HG03571 (cell line): Measurements from ENCODE around the gene ISM1.

ENCODE experiments used
- ATAC-seq: cut with Tn5 transposase; IDR thresholded peaks from one replicate; pipeline ENCODE4 v1.9.1; 2021; ENCODE audit not compliant: unreplicated experiment

The ISM1 gene

DNA sequence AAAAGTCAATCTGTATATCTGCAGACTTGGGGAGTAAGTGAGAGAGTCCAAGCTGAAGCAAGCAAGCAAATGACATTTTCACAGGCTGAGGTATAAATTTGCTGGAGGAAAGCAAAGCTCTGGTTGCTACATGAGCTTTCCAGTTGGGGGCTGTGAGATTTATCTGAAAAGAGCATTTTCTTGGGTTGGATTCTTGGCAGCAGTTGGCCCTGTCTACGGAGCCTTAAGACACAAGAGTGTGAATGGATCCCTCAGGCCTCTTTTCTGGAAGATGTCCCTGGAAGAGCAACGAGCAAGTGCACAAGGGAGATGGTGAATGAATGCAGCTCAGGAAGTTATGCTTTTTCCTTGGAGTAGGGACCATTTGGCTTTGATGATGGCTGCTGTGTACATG, 30.8 kb downstream of the ISM1 start:
- ATAC-seq, result no peak

DNA sequence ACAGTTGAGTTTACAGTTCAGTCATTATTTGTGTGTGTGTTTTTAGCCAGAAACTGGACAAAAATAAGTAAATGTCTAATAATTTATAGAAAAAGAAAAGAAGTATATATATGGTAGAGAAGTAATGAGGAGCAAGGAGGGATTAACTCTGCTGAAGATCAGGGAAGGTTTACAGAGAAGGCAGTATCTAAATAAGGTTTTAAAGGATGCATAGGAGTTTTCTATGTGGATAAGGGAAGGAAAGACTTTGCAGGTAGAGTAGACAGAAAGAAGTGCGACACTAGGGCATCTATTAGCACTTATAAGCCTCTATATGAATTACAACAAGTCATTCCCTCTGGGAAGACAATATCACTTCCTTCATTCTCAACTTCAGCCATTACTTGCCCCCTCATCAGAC, 34.3 kb downstream of the ISM1 start:
- no peak for ATAC-seq

DNA sequence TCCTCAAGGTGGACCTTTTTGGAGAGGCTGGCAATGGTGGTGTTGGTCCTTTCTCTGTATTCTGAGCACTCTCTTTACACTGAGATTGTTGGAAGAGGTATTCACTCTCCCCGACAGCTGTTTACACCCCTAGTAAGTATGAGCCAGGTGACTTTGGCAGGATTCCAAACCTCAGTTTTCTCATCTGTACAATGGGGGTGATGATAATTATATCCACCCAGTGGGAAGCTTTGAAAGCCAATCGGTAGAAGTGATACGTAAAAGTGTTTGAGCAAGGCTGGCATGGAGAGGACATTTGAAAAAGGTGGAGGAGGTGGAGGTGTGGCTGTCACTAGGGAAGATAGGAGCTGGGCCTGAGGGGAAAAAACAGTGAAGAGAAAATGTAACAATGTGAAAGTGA, 35.5 kb downstream of the ISM1 start:
- no peak for ATAC-seq

DNA sequence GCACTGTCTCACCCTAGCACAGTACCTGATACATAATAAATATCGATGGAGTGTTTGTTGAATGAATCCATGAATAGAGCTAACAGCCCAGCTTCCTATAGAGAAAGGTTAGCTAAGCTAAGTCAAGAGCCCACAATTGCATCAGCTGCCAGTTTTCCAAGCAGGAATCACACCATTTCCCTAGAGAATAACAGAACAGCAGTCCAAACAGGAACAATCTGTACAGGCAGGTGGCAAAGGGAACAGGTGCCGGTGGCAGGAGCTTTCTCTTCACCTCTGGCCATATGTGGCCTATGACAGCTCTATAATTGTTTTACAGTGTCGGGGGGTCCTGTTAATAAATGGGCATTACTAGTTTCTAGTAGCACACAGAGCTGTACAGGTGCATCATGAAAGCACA, 38.8 kb downstream of the ISM1 start:
- ATAC-seq, result no peak

DNA sequence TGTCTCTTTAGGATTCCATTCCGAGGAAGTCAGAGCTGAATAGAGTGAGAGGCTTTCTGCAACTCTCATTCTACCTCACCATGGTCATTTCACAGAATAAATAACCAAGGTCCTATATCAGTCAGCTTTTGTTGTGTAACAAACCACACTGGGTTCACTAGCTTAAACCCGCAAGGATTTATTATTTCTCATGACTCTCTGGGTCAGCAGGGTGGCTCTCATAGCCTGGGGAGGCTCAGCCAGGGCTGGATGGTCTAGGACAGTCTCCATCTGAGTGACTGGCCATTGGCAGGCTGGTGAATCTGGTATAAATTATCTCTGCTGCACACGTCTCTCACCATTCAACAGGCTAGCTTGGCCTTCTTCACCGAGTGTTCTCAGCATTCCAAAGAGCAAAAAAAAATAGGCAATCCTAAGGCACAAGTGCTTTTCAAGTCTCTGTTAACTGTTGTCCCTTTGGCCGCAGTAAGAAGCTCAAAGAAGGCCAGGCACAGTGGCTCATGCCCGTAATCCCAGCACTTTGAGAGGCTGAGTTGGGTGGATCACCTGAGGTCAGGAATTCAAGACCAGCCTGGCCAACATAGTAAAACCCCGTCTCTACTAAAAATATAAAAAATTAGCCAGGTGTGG, 39.7 kb downstream of the ISM1 start:
- no peak for ATAC-seq

DNA sequence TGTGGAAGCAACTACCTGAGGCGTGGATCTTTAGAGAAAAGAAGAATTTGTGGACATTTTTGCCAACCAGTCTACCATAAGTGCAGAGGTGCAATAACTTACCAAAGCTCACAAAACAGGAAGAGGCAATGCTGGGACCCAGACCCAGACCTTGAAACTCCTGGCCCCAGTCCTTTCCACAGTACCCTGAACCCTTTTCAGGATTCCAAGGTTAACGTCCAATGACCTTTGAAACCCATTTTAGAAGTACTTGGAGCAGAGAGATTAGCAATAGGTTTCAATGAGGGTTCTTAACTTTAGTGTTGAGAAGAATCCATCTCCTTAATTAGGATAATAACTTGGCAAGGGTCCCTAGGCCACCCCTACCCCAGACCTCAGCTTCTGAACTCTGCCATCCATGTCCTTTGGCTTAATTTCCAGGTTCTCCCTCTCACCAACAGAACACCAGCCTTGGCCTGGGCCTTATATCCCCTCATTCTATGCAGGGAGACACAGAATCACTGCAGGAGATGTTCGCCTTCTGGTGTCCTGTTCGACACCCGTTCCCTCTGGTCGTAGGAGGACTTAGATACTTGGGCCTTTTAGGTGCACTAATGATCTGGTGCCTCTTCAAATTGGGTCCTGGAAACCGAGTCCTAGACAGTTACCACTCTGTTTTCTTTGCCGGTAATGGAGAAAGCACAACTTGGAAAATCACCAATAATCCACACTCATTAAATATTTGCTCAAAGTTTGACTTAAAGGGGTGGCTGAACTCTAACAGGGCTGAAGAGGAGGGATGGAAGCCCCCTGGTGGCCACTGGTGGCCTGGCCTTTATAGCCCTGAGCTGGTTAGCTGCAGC, 40.6 kb downstream of the ISM1 start:
- ATAC-seq, result peak; percentile 60

DNA sequence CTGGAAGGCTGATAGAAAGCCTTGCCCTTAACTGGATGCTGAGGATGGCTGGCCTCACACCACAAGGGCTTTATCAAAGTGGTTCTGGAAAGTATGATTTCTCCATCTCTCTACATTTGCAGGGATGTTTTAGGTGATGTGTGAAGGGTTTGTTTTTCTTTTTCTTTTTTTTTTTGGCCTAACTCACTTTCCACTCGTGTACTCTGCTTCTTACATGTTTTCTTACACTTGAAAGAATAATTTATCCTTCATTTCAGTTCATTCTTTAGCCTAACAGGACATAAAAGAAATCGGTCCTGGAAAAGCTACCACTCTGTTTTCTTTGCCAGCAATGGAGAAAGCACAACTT, 41.2 kb downstream of the ISM1 start:
- no peak for ATAC-seq

DNA sequence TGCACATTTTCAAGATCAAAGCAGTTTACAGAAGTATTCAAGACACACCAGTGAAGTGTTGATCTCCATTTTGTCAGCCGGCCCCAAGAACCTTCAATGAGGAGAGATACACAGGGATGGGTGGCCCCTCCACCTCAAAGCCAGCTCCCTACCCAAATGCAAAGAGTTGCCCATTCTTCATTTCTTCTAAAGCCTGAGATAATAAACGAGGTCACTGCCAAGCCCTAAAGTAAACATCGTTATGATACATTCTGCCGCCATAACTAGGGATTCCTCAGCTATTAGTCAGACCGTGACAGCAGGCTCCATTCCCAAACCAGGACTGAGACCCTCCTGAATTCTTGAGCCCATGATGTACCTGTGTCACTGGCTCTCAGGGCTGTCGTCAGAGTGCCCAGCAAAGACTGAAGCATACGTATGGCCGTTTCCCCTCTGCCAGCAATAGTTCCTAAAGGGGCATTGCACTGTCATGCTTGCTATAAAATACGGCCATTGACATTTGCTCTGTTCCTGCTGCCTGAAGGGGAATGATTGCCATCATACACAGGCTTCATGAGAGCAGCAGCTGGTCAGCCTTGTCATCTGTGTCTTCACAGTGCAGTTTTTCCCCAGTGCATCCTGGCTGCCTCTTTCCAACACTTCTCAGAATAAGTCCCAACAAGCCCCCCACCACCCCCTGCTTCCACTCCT, 41.7 kb downstream of the ISM1 start:
- ATAC-seq, result no peak

DNA sequence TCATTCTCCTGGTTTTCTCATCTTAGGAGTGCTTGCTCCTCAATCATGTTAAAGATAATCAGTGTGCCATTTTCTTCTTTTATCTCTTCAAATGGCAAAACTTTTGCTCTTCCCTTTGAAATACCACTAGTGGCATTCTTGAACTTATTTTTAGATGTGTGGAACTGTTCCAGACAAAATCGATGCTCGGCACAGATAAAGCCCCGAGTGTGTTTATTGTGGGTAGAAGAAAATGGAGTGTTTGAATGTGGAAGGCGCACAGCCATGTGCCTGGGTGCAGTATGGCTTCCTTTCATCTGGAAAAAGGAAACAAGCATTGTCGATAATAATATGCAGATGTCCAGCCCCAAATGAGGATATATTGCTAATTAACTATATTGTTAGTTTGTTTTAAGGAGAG, 42.4 kb downstream of the ISM1 start:
- no peak for ATAC-seq

DNA sequence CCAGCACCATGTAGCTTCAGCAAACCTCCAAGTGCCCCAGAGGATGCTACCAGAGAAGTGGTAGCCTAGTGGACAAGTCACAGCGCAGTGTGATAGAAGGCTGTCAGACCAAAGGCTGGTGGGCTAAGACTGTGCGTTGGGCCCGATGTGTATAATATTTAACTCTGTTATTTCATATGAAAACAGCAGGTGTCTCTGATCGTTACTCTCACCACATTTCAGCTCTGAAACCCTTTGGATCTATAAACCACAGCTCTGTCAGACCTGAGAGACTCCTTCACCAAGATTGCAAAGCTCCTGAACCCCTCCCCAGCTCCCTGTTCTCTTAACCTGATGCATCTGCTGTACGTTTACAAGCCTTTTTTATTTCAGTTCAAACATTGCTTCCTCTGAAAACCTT, 43.8 kb downstream of the ISM1 start:
- ATAC-seq, result no peak

DNA sequence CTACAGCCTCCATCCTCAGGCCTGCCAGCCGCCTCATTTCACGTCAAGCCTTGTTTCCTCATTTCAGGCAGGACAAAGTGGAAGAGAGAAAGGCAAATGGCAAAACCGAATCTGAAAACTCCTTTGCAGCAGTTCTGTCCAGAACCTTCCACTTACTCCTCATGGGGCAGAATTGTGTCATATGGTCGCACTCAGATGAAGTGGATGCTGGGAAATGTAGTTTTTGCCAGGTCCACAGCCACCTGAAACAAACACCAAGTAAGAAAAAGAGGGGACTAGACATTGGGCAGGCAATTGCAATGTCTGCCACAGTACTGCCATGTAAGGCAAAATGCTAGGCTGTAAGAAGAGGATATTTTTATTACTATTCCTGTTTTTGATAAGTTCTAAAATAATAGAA, 44.9 kb downstream of the ISM1 start:
- ATAC-seq, result no peak

DNA sequence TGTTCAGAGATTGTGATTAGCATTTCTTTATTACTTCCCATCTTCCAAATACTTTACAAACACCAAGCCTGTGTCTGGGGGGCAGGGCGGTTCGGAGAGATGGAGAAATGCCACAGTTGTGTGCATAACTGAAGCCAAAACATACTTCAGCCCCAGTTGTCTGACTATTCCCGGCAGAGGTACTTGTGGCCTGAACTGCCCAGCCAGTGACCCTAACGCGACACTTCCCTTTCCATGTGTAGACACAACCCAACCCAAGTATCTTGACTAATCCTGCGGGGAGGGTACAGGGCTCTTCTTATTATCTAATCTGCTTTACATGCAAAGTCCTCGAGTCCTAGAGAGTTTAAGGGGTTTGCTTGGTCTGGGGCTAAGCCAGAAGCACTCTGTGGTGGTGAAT, 46.2 kb downstream of the ISM1 start:
- no peak for ATAC-seq

DNA sequence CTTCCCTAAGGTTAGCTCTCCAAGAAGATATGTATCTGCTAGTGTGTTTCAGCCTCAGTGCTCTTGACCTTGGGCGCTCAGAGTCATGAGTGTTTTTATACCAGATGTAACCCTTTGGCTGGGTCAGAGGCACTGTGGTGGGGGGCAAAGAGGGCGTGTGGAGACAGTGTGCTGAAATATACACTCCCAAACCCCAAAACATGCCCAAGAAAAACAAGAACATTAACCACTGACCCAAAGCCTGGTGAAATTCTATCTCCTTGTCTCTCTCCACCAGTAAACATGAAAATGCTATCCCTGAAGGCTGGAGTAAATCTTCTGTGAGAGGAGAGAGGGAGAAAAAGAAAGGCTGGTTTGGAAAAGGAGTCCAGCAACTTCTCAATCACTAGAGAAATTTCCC, 47.9 kb downstream of the ISM1 start:
- ATAC-seq, result no peak

DNA sequence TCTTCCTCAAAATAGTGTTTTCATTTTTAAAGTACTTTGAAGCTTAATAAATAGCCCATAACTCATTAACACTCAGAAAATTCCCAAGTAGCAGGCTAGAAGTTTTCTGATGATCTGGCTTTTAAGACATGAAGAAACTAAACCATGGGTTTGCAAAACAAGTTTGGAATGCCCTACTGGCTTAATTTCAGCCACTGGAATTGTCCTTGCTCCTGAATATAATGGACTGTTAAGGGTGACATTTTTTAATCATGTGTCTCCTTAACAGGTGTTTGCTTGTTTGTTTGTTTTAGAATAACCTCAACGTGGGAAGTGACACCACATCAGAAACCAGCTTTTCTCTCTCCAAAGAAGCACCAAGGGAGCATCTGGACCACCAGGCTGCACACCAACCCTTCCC, 49.1 kb downstream of the ISM1 start:
- ATAC-seq, result no peak

DNA sequence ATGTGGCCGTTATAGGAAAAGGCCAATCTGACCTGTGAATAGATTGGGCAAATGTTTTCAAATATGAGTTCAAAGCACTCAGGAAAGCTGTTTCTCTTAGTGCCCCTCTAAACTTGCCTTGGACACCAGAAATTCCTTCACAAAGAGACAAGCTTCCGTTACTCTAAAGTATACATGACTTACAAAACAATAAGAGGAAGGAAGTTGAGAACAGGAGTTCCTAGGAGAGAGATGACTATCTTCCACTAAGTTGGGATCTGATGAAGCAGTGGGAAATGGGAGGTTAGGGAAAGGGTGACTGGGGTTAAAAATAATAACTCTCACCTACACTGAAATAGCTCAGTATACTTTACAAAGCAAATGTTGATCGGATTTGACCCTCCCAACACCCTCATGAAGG, 50.0 kb downstream of the ISM1 start:
- ATAC-seq, result no peak

DNA sequence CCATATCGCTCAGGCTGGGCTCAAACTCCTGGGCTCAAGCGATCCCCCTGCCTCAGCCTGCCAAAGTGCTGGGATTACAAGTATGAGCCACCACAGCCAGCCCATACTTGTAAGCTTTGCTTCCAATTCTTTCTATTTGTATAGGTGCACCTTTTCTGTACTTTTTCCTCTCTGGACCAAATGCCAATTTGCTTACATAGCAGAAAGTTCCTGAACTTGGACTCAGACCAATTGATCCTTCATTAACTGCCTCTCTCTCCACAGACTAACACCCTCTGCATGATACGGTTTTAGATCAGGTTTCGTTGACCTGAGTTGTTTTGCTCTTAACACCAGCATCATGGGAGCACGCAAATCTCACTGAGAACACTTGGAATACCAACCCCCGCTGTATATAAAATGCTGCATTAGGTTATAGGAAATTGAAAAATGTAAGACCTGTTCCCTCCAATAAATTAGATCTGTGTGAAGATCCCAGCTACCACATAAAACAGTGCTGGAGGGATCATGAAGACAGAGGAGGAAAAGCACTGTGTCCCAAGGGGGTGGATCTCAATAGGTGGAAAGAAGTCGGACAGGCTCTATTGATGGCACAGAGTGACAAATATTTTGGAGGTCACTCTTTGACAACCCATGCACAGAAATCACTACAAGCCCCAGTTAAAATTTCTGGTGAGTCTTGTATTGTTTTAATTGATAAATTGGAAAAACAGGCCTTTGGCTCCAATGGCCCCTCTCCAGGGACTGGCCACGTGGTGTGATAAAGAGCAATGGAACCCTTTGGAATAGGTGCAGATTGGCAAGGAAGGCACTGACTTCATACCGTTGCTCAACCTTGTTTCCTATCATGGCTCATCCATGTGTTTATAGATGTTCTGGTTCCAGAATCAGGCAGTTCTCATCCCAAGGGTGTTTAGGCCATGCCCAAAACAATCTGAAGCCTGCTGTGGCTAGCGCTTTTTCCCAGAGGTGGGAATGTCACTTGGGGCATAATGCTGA, 51.2 kb downstream of the ISM1 start:
- no peak for ATAC-seq

DNA sequence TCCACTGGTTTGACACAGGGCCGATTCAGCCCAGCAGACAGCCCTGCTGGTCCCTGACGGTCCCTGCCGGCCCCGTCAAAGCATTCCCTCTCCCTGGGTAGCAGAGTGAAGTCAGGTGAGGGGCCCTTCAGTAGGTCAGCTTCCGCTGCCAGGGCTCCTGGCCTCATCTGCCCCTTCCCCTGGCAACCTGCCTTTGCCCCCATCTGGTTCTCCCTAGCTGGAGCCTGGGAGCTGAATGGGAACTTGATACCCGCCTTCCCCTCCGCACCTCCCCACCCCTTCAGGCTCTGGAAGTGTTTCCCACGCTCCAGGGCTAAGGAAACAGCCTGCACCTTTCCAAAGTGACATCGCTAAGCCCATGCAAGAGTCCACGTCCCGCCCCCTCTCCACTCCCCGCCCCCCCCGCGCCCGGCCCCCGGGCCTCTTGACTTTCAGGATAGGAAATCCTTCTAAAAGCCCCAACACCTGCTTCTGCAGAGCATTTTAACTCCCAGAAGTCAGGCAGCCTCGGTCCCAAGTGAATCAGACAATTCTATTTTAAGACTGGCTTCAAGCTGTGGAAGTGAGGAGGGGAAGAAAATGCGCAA, 53.3 kb downstream of the ISM1 start:
- no peak for ATAC-seq

DNA sequence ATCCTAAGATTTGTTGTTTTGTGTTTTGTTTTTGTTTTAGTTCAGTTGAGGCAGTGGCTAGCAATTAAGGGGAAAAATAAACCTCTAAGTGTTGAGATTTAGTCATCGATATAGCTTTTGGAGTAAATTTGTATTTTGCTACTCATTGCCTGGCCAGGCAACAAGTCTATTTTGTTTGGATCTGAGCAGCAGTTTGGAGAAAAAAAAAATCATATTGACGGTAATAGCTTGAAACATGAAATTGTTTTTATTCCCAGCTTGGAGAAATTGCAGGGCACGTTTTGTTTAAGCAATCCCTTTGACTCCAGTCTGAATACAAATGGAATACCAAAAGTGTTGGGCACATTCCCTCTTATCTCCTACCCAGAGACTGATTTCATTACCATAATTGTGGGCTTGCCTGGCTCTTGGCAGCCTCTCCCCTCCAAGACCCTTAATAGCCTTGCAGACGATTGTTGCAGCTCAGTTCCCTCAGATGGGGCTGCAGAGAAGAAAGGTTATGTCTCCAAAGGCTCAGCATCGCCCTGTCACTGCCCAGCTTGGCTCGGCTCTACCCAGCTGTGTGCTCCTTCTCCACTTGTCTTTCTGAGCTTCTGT, 56.0 kb downstream of the ISM1 start:
- ATAC-seq, result no peak

DNA sequence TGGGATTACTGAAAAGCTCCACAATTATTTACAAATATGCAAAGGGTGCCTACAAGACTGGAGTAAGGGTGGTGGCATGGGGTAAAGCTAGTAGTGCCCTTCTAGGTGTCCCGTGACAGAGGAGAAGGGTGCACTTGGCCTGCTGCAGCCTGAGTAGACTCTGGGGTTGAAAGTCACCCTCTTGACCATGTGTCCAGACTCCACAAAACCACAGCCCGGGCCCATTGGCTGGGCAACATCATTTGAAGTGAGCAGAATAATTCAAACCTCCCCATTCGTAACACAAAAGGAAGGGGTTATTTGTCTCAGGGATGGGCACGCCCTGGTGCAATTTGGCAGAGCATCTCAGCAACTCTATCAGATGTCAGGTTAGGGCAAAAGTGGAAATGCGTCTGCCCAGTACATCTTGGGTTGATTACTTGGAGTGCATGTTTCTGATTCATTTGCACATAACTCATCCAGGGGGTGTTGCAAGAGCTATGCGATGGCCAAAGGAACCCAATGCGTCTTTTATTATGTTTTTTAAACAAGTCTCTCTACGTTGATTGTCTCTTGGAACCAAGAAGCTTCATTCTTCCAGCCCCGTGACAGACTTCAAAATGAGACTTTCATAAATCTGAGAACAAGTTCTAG, 56.7 kb downstream of the ISM1 start:
- ATAC-seq, result no peak
